ENCODE data around the gene GPC6.
A peak's percentile ranks its signal among the peaks of the same experiment; 100 is the strongest.

GPC6 gene

DNA sequence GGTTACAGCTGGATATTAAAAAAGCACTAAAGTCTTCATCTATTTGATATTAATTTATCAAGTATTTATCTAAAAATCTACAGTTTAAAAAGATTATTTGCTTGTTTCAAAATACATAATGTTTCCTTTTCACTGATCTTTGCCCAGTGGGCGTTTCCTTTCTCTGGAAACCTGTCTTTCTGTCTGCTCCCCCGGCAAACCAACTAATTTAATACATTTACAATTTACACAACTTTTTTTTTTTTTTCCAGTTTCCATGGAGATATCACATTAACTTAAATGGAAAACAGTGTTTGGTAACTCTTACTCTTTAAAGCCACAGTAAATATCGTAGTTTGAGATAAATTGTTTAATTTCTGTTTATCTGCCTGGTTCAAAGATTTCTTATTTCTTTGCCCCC is 5.3 kb downstream of the GPC6 start:
- no peak for DNase-seq

DNA sequence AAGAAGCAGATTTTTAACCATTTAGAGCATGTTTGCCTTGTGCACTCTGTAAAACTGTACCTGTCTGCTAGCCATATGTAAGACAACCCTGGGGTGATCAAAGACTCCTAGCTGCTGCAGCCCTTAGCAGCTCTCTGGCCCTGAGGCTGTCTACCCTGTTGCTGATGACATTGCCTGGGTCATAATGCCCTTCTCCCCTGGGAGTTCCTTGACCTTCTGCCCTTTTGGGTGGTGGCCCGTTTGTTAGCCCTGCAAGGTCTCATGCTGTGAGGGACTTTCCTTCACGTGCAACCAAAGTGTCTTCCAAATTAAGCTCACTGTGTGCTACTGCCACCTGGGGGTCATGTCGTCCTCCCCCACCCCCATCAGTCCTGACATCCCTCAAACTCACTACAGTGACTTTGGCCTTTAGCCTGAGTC is 7.4 kb downstream of the GPC6 start:
- DNase-seq: no peak

DNA sequence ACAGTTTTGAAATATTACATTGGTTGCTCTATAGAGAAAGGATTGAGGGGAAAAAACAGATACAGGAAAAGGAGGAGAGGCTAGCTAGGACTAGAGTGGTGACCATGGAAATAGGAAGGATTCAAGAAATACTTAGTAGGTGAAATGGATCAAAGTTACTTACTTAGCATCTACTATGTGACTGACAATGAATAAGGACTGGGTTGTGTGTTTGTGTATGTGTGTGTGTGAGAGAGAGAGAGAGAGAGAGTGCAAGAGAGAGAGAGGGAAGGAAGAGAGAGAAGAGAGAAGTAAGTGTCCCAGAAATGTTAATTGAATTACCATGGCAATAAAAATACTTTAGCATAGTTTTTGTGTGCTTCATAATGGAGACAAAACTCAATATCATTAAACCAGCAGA is 7.9 kb downstream of the GPC6 start:
- no peak for DNase-seq

DNA sequence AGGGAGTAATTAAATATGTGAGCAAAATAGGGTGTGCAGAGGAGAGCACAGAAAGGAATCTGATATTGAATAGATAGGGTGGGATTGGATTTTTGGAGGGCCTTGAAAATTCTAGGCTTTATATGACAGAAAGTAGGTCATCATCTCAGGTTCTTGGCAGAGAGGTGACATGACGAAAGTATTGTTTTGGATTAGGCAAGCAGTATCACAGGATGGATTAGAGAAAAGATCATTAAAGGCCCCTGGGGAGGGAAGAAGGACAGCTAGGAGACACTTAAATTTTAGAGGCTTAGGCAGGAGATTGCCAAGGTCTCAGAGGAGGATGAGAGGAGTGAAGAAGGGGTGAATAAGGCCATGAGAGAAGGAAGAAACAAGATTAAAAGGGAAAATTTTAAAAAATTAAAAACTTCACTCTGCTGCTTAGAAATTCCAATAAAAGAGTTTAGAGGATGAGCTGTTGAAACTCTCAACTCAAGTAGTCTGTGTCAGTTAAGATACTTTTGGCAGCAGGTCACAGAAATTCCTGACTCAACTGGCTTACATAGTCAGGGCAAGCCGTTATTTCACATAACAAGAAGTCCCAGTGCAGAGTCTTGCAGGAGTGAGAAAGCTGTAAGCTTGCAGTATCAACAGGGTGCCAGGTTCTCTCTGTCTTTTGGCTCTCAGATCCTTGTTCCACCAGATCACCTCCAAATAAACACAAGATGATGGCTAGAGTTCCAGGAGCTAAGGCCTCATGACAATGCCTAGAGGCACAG is 8.8 kb downstream of the GPC6 start:
- DNase-seq: no peak

DNA sequence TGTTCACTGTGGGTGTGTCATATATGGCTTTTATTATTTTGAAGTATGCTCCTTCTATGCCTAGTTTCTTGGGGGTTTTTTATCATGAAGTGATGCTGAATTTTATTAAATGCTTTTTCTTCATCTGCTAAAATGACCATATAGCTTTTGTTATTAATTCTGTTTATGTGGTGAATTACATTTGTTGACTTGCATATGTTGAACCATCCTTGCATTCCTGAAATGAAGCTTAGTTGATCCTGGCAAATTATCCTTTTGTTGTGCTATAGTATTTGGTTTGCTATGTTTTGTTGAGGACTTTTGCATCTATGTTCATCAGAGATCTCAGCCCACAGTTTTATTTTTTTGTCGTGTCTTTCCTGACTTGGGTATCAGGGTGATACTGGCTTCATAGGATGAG is 12.1 kb downstream of the GPC6 start:
- DNase-seq: no peak

DNA sequence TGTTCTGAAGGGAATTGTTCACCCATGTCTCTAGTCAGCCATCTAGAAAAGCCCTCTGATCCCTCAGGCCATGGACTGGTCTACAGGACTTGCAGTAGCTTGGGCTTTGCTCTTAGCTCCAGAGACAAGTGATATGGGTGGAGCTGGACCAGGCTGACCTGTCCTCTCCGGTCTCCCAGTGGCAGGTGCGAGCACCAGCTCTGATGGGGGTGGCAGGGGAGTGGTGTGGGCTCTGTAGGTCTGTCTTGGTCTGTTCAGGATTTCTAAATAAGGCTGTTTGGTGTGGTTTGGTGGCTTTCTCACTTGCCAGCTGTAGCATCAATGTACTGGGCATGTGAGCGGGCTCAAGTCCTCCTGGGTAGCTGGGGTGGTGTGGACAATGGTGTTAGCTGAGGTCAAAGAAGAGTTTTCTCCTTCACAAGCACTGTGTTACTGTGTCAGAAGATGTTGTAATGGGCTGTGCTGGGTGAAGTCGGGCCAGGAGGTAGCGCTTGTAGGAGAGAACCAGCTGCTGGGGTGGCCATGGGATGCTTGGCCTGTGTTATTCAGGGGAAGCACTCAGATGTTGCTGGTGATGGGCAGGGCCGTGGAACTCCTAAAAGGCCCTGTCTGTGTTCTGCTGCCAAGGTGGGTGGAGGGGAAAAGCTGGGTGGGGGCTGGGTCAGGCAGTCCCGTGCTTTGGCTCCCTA is 16.9 kb downstream of the GPC6 start:
- DNase-seq: no peak

DNA sequence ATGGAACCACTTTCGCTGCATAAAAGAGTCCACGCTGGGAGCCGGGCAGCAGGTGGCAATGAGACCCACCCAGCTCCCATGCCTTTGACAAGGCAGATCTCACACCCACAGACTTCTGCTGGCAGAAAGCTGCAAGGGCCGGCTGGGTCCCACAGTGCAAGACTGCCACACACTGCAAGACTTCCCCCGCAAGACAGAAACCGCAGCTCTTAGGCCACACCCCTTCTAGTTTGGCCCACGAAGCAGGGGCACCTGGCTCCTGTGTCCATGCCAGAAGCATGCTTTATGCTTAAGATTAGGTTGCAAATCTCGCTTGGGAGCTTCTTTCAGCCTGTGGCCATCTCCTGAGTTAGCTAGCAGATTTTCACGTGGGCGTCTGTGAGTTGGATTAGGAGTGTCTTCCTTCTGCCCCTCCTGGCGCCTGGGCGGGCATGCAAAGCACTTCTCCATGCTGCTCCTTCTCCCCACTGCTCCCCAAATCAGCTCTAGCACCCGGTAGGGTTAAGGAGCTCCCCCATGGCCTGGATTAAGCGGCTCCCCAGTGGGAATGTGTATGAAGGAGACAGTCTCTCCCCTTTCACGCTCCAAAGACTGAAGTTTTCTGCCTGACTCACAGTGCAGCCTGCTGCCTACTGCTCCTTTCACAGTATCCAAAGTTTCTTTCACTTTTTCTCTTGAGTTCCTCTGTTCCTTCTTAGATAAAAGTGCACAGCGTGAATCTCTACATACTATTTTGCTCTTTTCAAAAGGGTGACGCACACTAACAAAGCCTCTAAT is 17.7 kb downstream of the GPC6 start:
- peak; percentile 27 for DNase-seq

DNA sequence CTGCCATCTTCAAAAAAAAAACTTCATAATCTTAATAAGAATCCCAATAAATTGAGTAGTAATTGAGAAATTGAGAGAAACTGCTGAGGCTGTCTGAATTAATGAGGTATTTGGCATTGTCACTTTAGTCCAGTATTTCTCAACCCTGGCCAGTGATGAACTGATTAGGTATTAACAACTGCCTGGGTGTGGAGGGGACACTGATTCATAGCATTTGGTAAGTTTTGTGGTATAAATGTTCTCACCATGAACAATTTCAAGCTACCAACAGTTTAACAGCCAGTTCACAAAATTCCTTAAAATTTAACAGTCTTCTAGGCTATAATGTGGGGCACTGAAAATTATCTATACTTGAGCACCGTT is 18.3 kb downstream of the GPC6 start:
- DNase-seq: no peak

DNA sequence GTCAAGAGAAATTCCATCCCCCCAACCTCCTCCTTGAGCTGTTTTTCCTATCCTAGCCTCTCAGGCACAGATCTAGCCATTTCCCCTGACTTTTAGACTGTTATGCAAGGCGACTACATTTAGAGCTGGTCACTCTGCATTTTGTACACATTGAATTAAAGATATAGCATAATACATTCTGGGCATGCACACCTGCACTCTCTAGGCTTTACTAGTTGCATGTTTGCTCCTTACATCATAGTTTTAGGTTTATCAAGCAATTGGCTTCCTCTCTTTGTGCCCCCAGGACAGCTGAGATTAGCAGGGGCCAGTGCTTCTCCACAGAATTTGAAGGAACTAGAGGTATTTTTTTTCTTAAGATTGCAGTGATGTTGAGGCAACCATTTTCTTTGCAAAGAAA is 19.5 kb downstream of the GPC6 start:
- DNase-seq: no peak

DNA sequence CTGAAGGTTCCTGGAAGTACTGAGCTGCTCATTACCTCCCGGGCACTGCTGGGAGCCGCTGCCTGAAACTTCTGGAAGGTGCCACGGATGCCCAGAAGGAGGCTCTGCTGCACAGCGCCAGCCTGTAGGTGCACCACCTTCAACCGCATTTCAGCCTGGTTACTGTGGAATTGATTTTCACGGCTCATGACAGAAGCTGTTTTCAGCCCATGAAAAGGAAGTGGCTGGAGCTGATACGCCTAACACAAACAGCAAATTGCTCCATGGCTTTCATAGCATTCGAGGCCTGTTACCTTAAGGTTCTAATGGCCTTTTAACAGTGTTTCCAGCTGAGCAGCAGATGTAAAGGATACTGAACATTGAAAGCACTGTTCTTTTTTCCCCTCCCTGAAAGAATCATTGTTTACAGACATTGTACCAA is 22.0 kb downstream of the GPC6 start:
- DNase-seq: no peak

DNA sequence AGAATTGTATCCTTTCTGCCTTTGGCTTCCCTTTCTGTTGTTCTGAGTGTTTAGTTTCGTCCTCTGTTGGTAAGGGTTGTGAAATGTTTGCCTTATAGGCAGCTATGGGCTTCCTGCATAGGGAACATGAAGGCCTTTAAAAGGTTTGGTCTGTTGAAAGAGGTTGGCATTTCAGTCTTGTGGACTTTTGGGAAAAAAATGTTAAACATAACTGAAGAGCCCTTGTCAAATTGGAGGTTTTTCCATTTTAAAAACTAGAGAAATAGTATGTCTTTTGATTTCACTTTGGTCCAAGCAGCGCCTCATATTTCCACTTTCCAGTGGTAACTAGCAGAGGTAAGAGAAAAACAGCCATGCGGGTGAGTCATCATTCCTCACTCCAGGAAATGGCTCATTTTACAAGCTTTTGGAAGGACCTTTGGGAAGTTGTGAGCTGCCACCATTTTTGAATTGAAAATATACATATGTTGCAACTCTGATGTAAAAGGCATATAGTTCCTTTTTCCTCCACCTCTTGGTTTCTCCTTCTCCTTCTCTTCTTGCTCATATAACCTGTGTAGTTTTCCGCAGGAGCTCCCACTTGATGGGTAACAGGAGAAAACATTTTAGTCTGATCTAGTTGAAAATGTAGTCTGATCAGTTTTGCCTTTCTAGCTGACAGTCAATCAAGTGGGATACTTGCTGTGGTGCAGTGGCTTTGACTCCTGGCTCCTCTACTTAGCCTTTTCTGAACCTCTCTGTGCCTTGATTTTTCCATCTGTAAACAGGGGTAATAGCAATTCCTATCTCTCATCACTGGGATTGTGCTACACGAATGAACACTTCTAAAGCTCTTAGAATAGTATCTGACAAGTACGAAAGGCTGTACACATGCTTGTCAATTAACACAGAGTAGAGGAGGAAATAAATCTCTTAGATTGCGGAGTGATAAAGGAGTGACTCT is 23.0 kb downstream of the GPC6 start:
- no peak for DNase-seq

DNA sequence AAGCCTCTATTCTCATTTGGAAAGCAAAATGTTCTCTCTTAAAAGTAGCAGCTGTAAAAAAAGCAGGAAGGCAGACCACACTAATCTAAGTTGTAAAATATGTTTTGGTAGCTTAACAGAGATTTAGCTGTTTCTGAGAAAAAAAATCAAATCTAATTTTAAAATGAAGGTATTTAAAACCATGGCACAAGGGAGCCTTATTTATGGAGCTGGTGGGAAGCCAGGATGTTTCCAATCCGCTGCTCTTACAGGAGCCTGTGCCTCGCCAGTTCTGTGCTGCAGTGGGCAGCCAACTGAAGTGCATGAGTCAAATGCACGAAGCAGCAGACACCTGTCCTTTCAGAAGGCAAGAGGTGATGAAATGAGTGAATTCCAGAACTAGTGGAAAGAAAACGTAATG is 28.2 kb downstream of the GPC6 start:
- DNase-seq: no peak

DNA sequence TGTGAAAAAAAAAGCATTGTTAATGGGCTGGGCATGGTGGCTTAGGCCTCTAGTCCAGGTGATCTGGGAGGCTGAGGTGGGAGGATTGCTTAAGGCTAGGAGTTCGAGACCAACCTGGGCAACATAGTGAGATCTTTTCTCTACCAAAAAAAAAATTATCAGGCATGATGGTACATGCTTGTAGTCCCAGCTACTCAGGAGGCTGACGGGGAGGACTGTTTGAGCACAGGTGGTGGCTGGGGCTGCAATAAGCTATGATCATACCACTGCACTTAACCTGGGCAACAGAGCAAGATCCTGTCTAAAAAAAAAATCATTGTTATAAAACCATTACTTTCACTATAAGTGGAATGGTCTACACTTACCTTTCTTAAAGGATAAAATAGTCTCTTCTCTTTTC is 30.4 kb downstream of the GPC6 start:
- DNase-seq: no peak

DNA sequence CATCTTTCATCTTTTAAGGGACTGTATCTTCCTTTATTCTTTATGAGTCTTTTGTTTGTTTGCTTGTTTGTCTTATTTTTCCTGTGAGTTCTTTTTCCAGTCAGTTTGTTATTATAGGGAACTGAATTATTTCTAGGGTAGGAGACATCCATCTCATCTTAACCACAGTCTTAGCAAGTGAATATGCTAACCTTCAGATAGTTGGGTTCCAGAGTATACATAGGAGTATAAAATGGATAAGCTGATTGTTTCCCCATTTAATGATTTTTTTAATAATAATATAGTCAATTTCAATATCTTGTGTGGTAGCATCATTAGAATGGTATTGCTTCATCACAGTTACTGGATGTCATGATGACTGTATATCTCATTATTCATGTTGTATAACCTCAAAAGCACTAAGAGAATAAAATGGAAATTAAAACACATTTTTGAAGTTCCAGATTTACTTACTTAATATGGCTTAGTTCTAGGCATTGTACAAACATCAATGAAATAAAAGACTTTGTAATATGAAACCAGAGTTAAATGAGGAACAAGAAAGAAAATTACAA is 33.0 kb downstream of the GPC6 start:
- no peak for DNase-seq

DNA sequence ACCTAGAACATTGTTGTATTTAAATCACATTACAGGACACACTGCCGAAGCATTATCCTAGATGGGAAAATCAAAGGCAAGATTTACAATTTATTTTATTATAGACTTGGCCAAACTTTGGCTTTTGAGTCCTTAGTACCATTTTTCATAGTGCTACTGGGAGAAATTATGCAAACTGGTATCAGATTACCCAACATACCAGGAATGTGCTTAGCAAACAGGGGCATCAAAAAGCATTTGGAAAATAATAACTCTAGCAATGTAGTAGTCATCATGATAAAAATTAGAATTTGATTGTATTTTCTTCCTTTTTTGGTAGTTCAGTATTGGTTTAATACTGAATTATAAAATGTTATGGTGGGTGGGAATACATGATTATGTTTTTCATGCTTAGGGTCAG is 34.0 kb downstream of the GPC6 start:
- no peak for DNase-seq

DNA sequence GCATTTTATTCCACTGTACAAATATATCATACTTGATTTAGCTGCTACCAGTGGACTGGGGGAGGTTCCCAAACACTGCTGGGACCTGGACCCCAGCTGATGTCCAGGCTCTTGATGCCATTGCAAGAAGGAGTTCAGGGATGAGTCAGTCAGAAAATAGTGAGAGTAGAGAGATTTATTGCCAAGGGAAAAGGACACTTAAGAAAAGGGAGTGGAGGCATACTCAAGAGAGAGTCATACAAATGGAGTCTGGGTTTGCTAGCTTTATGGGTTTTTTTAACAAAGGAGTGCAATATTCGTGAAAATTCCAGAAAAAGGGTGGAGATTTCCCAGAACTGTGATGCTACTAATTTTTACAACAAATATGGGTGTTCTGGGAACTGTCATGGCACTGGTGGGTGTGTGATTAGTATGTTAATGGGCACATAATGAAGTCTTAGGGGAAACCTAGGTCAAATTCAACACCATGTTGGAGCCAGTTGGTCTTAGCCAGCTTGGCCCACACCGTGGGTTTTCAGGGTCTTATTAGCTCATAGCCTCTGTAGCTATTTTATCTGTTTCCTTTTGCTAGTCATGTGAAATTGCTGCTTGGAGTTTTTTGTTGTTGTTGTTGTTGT is 36.2 kb downstream of the GPC6 start:
- no peak for DNase-seq

DNA sequence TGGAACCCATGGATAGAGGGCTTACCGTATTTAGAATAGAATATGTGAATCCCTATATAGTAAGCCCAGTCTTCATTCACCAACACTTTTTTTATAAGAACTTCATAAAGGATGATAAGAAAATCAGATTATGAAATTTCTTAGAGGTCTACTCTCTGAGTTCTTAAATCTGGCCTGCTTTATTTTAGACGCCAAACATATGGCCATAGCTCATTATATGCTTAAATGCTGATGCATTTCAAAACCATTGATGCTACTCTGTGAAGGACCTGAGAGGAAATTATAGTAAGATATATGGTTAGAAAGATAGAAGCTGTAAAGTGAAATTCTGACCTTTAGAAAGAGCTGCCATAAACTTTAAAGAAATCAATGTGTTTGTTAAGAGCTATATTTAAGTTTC is 38.3 kb downstream of the GPC6 start:
- no peak for DNase-seq

DNA sequence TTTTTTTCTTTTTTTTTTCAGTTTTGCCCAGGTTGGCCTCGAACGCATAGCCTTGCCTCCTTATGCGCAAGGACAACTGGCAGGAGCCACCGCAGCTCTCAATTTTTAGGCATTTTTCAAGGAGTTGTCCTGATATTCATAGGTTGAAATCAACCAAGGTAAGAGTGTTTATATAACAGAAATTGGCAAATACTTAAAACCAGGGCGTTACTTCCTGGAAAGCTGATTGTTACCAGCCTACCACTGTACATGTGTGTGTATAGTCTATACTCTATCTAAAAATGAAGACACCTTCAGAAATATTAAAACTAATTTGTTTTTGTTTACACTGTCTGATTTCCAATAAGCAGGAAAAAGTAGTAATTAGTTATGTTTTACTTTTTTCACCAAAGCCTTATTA is 39.2 kb downstream of the GPC6 start:
- DNase-seq: no peak

DNA sequence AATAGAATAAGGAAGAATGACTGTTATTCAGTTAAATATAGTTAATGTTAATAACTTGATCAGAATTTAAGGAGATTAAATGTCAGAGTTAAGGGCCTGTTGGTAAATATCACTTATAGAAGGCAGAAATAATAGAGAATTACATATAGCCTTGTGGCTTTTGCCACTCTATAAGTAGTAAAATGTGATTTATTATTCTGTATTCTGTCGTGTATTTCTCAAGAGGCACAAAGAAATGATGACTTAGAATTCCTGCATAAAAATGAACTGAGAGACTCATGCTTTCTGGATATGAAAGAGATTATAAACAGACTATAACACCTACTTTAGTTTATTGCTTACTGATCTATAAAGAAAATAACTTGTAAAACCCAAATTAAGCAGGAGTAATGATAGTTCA is 40.1 kb downstream of the GPC6 start:
- no peak for DNase-seq

DNA sequence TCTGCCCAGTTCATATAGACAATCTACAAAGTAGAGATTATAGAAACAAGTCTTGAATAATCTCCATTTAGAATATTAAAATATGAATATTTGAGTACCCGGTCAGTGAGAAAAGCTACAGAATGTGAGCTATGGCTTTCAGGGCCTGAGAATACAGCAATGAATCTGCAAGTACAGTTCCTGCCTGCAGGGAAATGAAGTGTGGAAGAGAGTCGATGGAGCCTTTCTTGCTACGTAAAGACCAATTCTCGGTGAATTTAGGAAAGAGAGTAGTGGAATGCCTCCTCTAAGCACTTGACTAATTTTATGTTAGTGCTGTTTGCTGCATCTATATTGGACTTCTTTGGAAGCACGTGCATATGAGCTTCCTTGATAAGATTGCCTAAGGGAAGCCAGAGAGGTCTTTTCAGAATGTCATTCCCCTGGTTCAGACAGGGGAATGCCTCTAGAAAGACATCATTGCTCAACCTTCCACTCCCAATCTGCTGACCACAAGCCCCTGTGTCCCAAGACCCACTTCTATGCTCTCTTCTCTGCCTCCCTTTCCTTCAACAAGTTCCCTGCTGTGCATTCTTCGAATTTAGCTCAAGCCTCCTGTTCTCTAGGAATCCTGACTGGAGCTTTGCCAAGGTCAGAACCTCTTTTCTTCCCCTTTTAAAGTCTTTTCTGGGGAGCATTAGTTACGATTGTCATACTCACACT is 41.9 kb downstream of the GPC6 start:
- no peak for DNase-seq
